HG02571 (cell line): ENCODE data around the gene AKR1C4.
"Not testable (repeated sequence)": the region's sequence is repeated elsewhere in the genome, so short reads cannot be mapped to it uniquely, and the experiment has no call there.

Experiments used
- ATAC-seq: cut with Tn5 transposase; IDR thresholded peaks from one replicate; pipeline ENCODE4 v1.9.1; 2021; ENCODE audit warnings: mild to moderate bottlenecking, moderate library complexity; ENCODE audit not compliant: unreplicated experiment

The AKR1C4 gene

DNA sequence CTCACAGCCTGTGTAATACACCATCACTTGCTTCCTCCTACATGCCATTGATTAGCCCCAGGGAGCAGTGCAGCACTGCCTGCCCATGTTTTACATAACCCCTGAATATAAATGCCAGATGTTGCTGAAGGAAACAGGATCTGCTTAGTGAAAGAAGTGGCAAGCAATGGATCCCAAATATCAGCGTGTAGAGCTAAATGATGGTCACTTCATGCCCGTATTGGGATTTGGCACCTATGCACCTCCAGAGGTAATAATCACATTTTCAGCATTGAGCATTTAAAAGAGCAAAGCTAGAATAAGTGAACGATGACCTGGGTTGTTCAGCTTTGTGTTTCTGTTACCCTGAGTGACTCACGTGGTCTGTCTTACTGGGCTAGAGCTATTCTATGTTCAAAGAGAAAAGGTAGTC, at the start of gene AKR1C4:
AKR1C4 (plus strand) TSS at position 136 of the 412 bp plus-strand sequence; CDS start at position 167, 31 bp downstream.
- ATAC-seq = no peak

DNA sequence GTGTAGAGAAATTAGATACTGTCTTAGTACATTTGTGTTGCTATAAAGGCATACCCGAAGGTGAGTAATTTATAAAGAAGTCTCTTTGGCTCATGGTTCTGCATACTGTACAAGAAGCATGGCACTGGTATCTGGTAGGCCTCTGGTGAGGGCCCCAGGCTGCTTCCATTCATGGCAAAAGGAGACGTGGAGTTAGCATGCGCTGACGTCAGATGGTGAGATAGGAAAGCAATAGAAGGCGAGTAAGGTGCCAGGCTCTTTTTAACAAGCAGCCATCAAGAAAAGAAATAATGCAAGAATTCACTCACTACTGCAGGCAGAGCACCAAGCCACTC, 49.8 kb upstream of the AKR1C4 start:
- no peak for ATAC-seq

- no peak for ATAC-seq
These were observed 49.2 kb upstream of the AKR1C4 start for GRCh38 chr10:5147255-5147980.

- no peak for ATAC-seq
These were observed 48.5 kb upstream of the AKR1C4 start for GRCh38 chr10:5147981-5148677.

DNA sequence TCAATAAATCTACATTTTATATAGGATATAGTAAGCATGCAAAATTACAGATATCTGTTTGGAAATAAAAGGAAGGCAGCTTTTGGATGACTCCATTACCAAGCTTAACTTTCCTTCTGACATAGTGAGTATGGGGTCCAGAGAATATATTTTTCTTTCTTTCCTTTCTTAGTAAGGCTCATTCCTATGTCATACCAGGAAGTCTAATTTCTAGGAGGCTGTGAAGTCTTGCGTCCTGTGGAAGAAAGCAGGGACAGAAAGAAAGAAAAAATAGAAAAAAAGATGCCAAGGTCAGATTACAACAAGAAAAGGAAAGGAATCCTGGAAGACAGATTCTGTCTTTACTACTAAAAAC, 48.0 kb upstream of the AKR1C4 start:
- no peak for ATAC-seq

GRCh38 chr10:5151076-5151475, 45.6 kb upstream of the AKR1C4 start:
- no peak for ATAC-seq

DNA sequence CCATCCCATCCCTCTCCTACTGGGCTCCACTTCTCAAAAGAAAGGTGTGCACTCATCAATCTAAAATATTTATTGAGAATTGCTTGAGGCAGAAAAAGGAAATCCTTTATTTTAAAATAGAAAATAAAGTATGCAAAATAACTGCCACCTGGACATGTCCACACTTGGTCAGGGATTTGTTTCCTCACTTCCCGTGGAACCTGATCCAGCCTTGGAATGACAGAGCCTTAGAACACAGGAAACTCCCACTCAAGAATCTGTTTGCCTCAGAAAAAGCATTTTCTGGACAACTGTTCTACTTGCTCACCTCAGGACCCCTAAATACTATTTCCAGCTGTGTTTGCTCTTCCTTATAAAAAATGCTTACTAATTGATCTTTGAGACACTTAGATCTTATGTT, 40.7 kb upstream of the AKR1C4 start:
- ATAC-seq = no peak

GRCh38 chr10:5157501-5157900, 39.1 kb upstream of the AKR1C4 start:
- no peak for ATAC-seq

GRCh38 chr10:5159126-5159525, 37.5 kb upstream of the AKR1C4 start:
- ATAC-seq = no peak

DNA sequence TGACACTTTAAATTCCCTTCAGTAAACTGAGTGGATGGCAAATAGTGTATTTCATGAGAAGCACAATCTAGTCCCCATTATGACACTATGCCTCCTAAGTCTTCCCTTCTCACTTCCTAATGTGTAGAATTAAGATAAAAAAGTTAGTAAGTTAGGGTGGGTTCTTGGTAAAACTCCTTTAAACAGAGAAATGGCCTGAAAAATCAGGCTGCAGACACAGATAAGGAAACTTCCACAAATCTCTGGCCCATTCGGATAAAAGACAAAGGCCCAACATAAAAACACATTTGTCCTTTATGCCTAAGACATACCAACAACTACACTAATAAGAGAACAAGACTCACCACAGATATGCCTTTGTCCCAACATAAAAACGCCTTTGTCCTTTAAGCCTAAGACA, 33.1 kb upstream of the AKR1C4 start:
- ATAC-seq = no peak

- no peak for ATAC-seq
These were observed 30.9 kb upstream of the AKR1C4 start for GRCh38 chr10:5165738-5166137.

- no peak for ATAC-seq
These were observed 27.7 kb upstream of the AKR1C4 start for GRCh38 chr10:5168897-5169420.

DNA sequence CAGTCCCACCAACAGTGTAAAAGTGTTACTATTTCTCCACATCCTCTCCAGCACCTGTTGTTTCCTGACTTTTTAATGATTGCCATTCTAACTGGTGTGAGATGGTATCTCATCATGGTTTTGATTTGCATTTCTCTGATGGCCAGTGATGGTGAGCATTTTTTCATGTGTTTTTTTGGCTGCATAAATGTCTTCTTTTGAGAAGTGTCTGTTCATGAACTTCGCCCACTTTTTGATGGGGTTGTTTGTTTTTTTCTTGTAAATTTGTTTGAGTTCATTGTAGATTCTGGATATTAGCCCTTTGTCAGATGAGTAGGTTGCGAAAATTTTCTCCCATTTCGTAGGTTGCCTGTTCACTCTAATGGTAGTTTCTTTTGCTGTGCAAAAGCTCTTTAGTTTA, 21.1 kb upstream of the AKR1C4 start:
- ATAC-seq = not testable (repeated sequence)

GRCh38 chr10:5180503-5180902, 16.1 kb upstream of the AKR1C4 start:
- ATAC-seq = not testable (repeated sequence)

DNA sequence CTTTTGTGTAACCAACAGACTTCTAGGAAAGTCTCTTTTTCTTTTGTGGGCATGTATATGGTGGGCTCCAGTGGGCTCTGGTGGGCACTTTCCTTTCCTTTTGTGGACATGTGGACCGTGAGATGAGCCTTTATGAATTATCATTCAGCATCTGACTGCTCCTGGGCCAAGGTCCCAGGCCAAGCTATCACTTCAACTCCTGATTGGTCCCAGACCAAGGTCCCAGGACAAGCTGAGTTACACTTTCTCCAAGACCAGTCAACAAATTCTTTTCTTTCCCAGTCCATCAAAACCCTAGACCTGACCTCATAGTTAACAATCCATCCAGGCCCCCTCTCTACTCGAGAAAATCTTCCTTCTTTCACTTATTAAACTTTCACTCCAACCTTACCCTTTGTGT, 12.7 kb upstream of the AKR1C4 start:
- ATAC-seq = no peak

DNA sequence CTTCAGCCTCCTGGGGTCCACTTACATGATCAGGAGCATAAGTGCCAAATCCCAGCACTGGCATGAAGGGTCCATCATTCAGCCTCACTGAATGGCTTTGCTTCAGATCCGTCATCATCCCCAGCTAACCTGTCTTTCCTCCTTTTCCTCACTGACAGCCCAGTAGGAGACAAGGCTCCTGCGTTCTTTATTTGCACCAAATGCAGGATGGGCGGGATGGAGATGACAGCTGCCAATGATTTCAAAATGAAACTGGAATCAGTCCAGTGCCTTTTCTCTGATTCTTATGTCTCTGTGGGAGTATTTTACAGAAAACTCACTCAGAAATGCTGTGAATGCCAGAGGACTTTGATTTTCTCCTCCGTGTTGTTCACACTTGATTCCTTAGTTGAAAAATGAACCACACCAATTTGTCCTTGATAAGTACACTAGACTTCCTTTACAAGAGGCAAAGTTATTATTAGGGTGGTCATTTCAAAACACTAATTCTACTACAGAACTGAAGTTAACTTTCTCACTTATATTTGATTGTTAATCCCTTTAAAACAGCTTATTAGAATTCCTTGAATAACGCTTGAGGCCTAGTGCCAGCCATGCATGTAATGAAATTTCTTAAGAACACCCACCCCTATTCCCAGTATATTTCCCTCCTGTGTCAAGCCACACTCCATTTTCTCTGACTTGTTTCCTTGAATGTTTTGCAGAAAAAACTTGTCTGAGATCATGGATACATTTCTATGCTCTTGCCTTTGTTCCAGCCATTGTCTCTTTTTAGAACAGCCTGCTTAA, 11.5 kb upstream of the AKR1C4 start, which contains the start of gene AKR1C8:
AKR1C8 (minus strand) TSS at position 164 of the 789 bp plus-strand sequence; CDS start at position 118, 46 bp downstream.
- no peak for ATAC-seq

DNA sequence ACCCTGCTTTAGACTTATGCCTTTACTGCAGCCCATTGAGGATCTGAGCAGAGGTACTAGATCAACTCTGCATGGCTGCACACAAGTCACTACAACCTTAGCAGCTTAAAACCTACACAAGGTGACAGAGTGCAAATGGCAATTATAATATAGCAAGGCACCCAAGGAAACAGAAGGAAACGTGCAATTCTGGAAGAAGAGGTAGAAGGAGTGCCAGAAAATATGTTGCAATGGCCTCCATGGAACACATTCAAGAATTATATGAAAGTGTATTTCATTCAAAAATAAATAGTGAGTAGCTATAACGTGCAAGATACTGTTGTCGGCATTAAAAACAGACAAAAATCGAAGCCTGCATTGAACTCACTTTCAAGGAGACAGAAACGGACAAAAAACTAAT, 8.8 kb upstream of the AKR1C4 start:
- no peak for ATAC-seq

DNA sequence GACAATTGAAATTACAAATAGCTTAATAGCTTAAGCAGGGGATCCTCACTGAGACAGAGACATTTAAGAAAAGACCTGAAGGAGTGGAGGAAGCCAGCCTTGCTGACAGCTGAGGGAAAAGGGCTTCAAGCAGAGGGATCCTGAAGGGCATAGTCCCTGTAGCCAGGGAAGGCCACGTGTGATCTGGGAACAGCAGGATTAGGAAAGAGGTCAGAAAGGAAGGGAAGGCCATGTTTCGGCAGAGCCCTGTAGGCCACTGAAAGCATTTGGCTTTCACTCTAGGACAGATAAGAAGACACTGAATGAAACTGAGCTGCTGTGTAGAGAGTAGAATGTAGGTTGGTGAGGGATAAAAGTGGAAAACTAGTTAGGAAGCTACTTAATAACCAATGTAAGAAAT, 8.3 kb upstream of the AKR1C4 start:
- no peak for ATAC-seq

- no peak for ATAC-seq
These were observed 2.2 kb upstream of the AKR1C4 start for GRCh38 chr10:5194431-5194830.

GRCh38 chr10:5195727-5196374, 786 bp upstream of the AKR1C4 start:
- ATAC-seq = no peak

DNA sequence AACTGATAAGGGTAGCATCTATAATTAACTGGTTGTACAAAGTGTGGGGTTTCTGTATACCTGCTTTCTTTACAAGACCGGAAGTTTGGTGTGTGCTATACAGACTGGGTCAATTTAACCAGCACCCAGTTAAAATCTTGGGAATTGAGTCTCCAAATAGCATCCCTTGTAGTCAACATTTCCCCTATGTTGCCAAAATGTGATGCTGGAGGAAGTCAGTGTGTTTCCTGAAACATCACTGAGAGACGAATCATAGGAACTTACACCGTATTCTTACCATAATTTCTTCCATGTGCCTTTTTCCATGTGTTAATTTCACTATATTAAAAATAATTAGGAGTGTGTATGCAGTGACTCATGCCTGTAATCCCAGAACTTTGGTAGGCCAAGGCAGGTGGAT, 1.7 kb downstream of the AKR1C4 start:
- no peak for ATAC-seq
